Stomach (tissue), 9 donors: Measurements from ENCODE around the gene ABR. TPM values are rescaled to one million over a fixed set of nuclear protein-coding genes. Genes with fewer than 3 reads are reported as not detected.

Experiments
- DNase-seq, 2 donors: peaks; one replicate each; pipeline versions ENCODE4 v3.0.0 to v3.0.0-alpha.2; 2013 to 2019
- H3K27ac ChIP-seq, 5 donors: fragments of 200-600 bp in 4 of 5; sonication (generic) in 4 of 5; one replicate each; pipeline ENCODE4 v1.5.1; 2013 to 2019; ENCODE audit warnings: mild to moderate bottlenecking in 1 of 5, moderate library complexity in 1 of 5
- H3K27me3 ChIP-seq, 3 donors: fragments of 200-600 bp; sonication (generic); one replicate each; pipeline ENCODE4 v1.5.1; 2017 to 2019; ENCODE audit warnings: mixed run types in 1 of 3
- H3K36me3 ChIP-seq, 4 donors: fragments of 200-600 bp; sonication (generic); 1 replicate in 3 of 4; 2 replicates in 1 of 4; pipeline ENCODE4 v1.5.1; 2016 to 2019
- H3K4me1 ChIP-seq, 4 donors: fragments of 200-600 bp; sonication (generic); one replicate each; pipeline ENCODE4 v1.5.1; 2016 to 2019
- H3K4me3 ChIP-seq, 4 donors: fragments of 200-600 bp; sonication (generic) in 3 of 4; one replicate each; pipeline ENCODE4 v1.5.1; 2016 to 2019; ENCODE audit warnings: mild to moderate bottlenecking in 1 of 4
- H3K9me3 ChIP-seq, 4 donors: fragments of 200-600 bp; sonication (generic); one replicate each; pipeline ENCODE4 v1.5.1; 2016 to 2019
- CTCF ChIP-seq, 7 experiments: fragments of 450-650 bp in 4 of 7; fragments of 200-600 bp in 3 of 7; sonication (generic) in 3 of 7; IDR thresholded peaks; one replicate each; pipeline ENCODE4 v1.5.1; 2016 to 2019; ENCODE audit warnings: antibody characterized with exemption in 7 of 7, control low read depth in 2 of 7, mild to moderate bottlenecking in 1 of 7
- EP300 ChIP-seq: sonication (generic); formaldehyde crosslinking; IDR thresholded peaks from one replicate; pipeline ENCODE4 v1.6.1; 2017; ENCODE audit warnings: antibody characterized with exemption
- POLR2A ChIP-seq, 4 donors: fragments of 450-650 bp; IDR thresholded peaks; one replicate each; pipeline ENCODE4 v1.6.1; 2016; ENCODE audit warnings: antibody characterized with exemption in 4 of 4, control low read depth in 2 of 4, mild to moderate bottlenecking in 1 of 4, moderate library complexity in 1 of 4
- POLR2AphosphoS5 ChIP-seq, 3 donors: sonication (generic); formaldehyde crosslinking; IDR thresholded peaks; one replicate each; pipeline ENCODE4 v1.6.1; 2016; ENCODE audit warnings: antibody characterized with exemption in 3 of 3
- WGBS, 5 donors: extraction: QIAGEN DNeasy Blood & Tissue Kit in 3 of 5; methylation state at CpG; one replicate each; pipeline versions ENCODE4 v1.1.5 to v1.1.7; 2013 to 2018; 5-methylcytosine and 5-hydroxymethylcytosine counted together
- intact Hi-C: fragments of 100-400 bp; cut with DNase I; formaldehyde crosslinking; loops from one replicate; pipeline ENCODE4 v1.15.1; 2023; ENCODE audit warnings: low total_unique reads
- polyA plus RNA-seq, 3 donors: library from polyadenylated mRNA; stranded (reverse); fragments of 200-250 nt; gene quantifications; one replicate each; pipeline ENCODE4 v1.2.3, GENCODE V29; 2013
- total RNA-seq, 5 donors: library from RNA; depleted of rRNA; stranded (reverse); fragments of >200 nt; gene quantifications; one replicate each; pipeline versions ENCODE4 v1.1.0 to v1.2.3, GENCODE V29; 2014 to 2016
- donor health status: healthy with polysubstance abuse.
- donor health status: Bipolar disorder and iron deficiency.
- donor health status: healthy.

ABR gene
- total and polyA plus RNA-seq, 8 donors, result 28.3 to 1,523 (median 73.4) TPM

GRCh38 chr17:1071103-1071825 lies 108.5 kb downstream of the ABR start:
- peaks cover 5 to 14% (median 12%) of the 10 kb centered on the region in 4 donors for H3K4me1 ChIP-seq
- H3K4me3 ChIP-seq, result no peak overlapping the region
- WGBS, 5 donors, result 93 to 95% (median 94%) methylated on average over 22 to 29 of the region's 29 CpGs
- TF ChIP-seq CTCF (IDR thresholded peaks at IDR 0.05) (no peak), EP300 (no peak), POLR2A (IDR thresholded peaks at IDR 0.05) (no peak), POLR2AphosphoS5 (IDR thresholded peaks at IDR 0.05) (no peak)
- no peak for DNase-seq
- no peak overlapping the region for H3K27ac ChIP-seq
- intact Hi-C loops, result no loop called here
- H3K36me3 ChIP-seq, result peaks cover 42 to 95% (median 83%) of the 10 kb centered on the region in 4 donors
- H3K27me3 ChIP-seq, result no peaks in the 10 kb centered on the region
- H3K9me3 ChIP-seq, result no peaks in the 10 kb centered on the region

GRCh38 chr17:1070411-1070810 lies 109.4 kb downstream of the ABR start:
- Histone ChIP-seq H3K27ac (no peak overlapping the region), H3K4me3 (no peak overlapping the region), H3K27me3 (no peaks in the 10 kb centered on the region), H3K4me1 (peaks cover 5 to 14% (median 12%) of the 10 kb centered on the region in 4 donors), H3K9me3 (no peaks in the 10 kb centered on the region), H3K36me3 (peaks cover 50 to 95% (median 88%) of the 10 kb centered on the region in 4 donors)
- WGBS, 5 donors, result 82 to 92% (median 91%) methylated on average over 16 to 21 of the region's 21 CpGs
- TF ChIP-seq CTCF (IDR thresholded peaks at IDR 0.05) (no peak), POLR2A (IDR thresholded peaks at IDR 0.05) (no peak), EP300 (no peak), POLR2AphosphoS5 (IDR thresholded peaks at IDR 0.05) (no peak)
- DNase-seq, result no peak
- intact Hi-C loops, result no loop called here

- Histone ChIP-seq H3K27me3 (no peaks in the 10 kb centered on the region), H3K4me1 (peaks cover 5 to 11% (median 8%) of the 10 kb centered on the region in 4 donors), H3K9me3 (no peaks in the 10 kb centered on the region), H3K27ac (no peak overlapping the region), H3K4me3 (no peak overlapping the region), H3K36me3 (peaks cover 51 to 92% (median 87%) of the 10 kb centered on the region in 4 donors)
- DNase-seq, result no peak
- TF ChIP-seq EP300 (no peak), POLR2AphosphoS5 (IDR thresholded peaks at IDR 0.05) (no peak), CTCF (IDR thresholded peaks at IDR 0.05) (no peak), POLR2A (IDR thresholded peaks at IDR 0.05) (no peak)
- intact Hi-C loops, result no loop called here
- 91 to 95% (median 95%) methylated on average over 20 to 21 of the region's 21 CpGs for WGBS, 5 donors
These were observed 109.9 kb downstream of the ABR start for GRCh38 chr17:1069847-1070246.

- WGBS, 5 donors, result 96 to 100% (median 97%) methylated on average over 6 to 7 of the region's 7 CpGs
- no peaks in the 10 kb centered on the region for H3K27me3 ChIP-seq
- H3K4me1 ChIP-seq, result no peaks in the 10 kb centered on the region
- TF ChIP-seq POLR2A (IDR thresholded peaks at IDR 0.05), result no peak
- no peak for TF ChIP-seq EP300
- TF ChIP-seq POLR2AphosphoS5 (IDR thresholded peaks at IDR 0.05), result no peak
- TF ChIP-seq CTCF (IDR thresholded peaks at IDR 0.05), result no peak
- no peak overlapping the region for H3K4me3 ChIP-seq
- H3K27ac ChIP-seq, result no peak overlapping the region
- no peaks in the 10 kb centered on the region for H3K9me3 ChIP-seq
- intact Hi-C loops, result no loop called here
- H3K36me3 ChIP-seq, result peaks cover 48 to 96% (median 89%) of the 10 kb centered on the region in 4 donors
- no peak for DNase-seq
These were observed 111.4 kb downstream of the ABR start for GRCh38 chr17:1068356-1068755.
